CD4-positive, alpha-beta T cell (primary cell): ENCODE data around the gene SLC19A1. TPM values are rescaled to one million over a fixed set of nuclear protein-coding genes. Genes with fewer than 3 reads are reported as not detected.

Experiments used
- ATAC-seq: fragments of 200-7000 bp; cut with Tn5 transposase; one replicate; pipeline ENCODE4 v1.10.0; 2022; ENCODE audit warnings: mild to moderate bottlenecking; ENCODE audit not compliant: poor library complexity
- CTCF ChIA-PET: fragments of 350-600 bp; sonication (Branson Sonifier 250); formaldehyde crosslinking; loops from one replicate; lab custom pipeline; 2021; ENCODE audit warnings: antibody characterized with exemption, inconsistent platforms; lab: Charles Lee
- POLR2A ChIA-PET: fragments of 350-600 bp; sonication (Branson Sonifier 250); formaldehyde crosslinking; loops from one replicate; lab custom pipeline; 2021; ENCODE audit warnings: antibody characterized with exemption, inconsistent platforms; lab: Charles Lee
- DNase-seq, 14 experiments: peaks; one replicate each; pipeline ENCODE4 v3.0.0-alpha.2; 2013 to 2020; ENCODE audit warnings: mixed read lengths in 2 of 14
- H3K27ac ChIP-seq, 2 donors: one replicate each; pipeline versions ENCODE4 v1.5.1 to v1.7.0; 2013; ENCODE audit warnings: low read length in 2 of 2, low read depth in 1 of 2, mild to moderate bottlenecking in 1 of 2
- H3K27me3 ChIP-seq, 2 experiments: 1 replicate in 1 of 2; 2 replicates in 1 of 2; pipeline versions ENCODE4 v1.6.1 to v1.7.0; 2013; ENCODE audit warnings: low read length in 2 of 2, control low read depth in 1 of 2, mild to moderate bottlenecking in 1 of 2, moderate library complexity in 1 of 2; ENCODE audit not compliant: insufficient read depth in 2 of 2, control insufficient read depth in 1 of 2
- H3K36me3 ChIP-seq: one replicate; pipeline ENCODE4 v1.6.1; 2013; ENCODE audit warnings: low read length, control low read depth; ENCODE audit not compliant: insufficient read depth
- H3K4me1 ChIP-seq: one replicate; pipeline ENCODE4 v1.6.1; 2013; ENCODE audit warnings: low read length, control low read depth; ENCODE audit not compliant: insufficient read depth
- H3K4me3 ChIP-seq: one replicate; pipeline ENCODE4 v1.5.1; 2013; ENCODE audit warnings: mild to moderate bottlenecking, low read length, moderate library complexity
- H3K9me3 ChIP-seq, 2 experiments: 1 replicate in 1 of 2; 2 replicates in 1 of 2; pipeline versions ENCODE4 v1.6.1 to v1.7.0; 2013; ENCODE audit warnings: low read length in 2 of 2, mild to moderate bottlenecking in 2 of 2, control low read depth in 1 of 2, moderate library complexity in 1 of 2; ENCODE audit not compliant: control insufficient read depth in 1 of 2, insufficient read depth in 1 of 2
- H3K27ac Mint-ChIP-seq: one replicate; pipeline ENCODE4 v1.8.0; 2020; ENCODE audit warnings: mixed read lengths
- H3K27me3 Mint-ChIP-seq: one replicate; pipeline ENCODE4 v1.8.0; 2021; ENCODE audit warnings: mixed read lengths
- H3K36me3 Mint-ChIP-seq: one replicate; pipeline ENCODE4 v1.8.0; 2021; ENCODE audit warnings: low read depth, mixed read lengths
- H3K4me1 Mint-ChIP-seq: one replicate; pipeline ENCODE4 v1.8.0; 2021; ENCODE audit warnings: low read depth, mixed read lengths
- H3K4me3 Mint-ChIP-seq: one replicate; pipeline ENCODE4 v1.8.0; 2020; ENCODE audit warnings: mild to moderate bottlenecking, mixed read lengths
- H3K9me3 Mint-ChIP-seq: one replicate; pipeline ENCODE4 v1.8.0; 2020; ENCODE audit warnings: mixed read lengths
- intact Hi-C, 2 experiments: fragments of 100-400 bp; cut with DNase I in 1 of 2; cut with micrococcal nuclease in 1 of 2; formaldehyde crosslinking; loops; one replicate each; pipeline versions ENCODE4 v1.15.1 to v1.9.0; 2023 to 2025; cut with DNase I, micrococcal nuclease
- total RNA-seq, 174 experiments: library from RNA in 2 of 174; stranded (reverse) in 2 of 174; gene quantifications; one replicate each; pipeline ENCODE4 v1.2.3 and lab custom pipeline; 2021 to 2026
- TF ChIP-seq, protein P1 (sequence below): fragments of 200-600 bp; IDR thresholded peaks from one replicate; pipeline ENCODE4 v1.8.0; 2022; ENCODE audit warnings: antibody characterized with exemption, mild to moderate bottlenecking

Gene SLC19A1
- total RNA-seq, 2 experiments from 2014 or later, result 11.5 to 12.0 TPM

DNA sequence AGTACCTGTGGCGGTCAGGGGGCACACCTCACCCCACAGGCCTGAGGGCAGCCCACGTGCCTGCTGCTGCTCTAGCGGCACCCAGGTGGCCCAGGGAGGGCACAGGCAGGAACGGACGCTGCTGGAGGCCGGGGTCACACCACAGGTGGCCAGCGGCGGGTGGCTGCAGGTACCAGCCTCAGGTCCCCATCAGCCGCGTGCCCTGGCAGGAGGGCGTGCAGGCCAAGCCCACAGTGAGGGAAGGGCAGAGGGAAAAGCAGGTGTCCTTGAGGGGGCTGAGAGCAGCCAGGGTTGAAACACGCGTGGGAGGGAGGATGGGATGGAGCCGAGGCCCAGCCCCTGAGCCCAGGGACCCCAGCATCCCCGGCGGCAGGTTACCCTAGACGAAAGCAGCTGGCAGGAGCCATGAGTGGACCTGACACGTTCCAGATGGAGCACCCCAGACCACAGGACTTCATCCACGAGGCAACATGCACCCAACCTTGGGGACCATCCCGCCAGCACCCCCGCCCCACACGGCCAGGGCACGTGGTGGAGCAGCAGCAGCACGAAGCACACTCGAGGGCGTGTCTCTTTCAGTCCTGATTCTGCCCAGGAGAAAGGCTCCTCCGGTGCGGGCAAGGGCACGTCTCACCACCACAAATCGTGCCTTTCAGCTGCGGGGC is 3.7 kb downstream of the SLC19A1 start:
- TF ChIP-seq, protein P1, sequence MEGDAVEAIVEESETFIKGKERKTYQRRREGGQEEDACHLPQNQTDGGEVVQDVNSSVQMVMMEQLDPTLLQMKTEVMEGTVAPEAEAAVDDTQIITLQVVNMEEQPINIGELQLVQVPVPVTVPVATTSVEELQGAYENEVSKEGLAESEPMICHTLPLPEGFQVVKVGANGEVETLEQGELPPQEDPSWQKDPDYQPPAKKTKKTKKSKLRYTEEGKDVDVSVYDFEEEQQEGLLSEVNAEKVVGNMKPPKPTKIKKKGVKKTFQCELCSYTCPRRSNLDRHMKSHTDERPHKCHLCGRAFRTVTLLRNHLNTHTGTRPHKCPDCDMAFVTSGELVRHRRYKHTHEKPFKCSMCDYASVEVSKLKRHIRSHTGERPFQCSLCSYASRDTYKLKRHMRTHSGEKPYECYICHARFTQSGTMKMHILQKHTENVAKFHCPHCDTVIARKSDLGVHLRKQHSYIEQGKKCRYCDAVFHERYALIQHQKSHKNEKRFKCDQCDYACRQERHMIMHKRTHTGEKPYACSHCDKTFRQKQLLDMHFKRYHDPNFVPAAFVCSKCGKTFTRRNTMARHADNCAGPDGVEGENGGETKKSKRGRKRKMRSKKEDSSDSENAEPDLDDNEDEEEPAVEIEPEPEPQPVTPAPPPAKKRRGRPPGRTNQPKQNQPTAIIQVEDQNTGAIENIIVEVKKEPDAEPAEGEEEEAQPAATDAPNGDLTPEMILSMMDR, result no peak
- no peak overlapping the region for H3K27ac ChIP-seq
- H3K4me1 Mint-ChIP-seq, result peaks cover 17% of the 10 kb centered on the region

DNA sequence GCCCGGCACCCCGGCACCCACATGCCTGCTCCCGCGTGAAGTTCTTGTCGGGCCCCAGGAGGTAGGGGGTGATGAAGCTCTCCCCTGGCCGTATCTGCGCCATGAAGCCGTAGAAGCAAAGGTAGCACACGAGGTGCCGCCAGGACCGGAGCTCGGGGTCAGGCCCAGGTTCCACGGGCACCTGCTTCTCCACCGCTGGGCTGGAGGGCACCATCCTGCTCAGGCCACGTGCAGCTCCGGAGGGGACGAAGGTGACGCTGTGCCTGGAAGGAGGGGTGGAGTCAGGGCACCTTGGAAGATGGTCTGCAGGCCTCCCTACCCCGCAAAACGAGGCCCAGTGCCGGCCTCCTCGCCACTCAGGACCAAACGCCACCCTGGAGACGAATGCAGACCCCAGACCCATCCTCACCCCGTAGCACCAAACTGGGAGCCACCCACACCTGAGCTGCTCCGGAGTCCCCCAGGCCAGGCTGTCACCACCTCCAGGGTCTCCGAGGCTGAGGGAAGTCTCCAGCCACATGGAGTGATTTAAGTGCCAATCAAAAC is 4.4 kb downstream of the SLC19A1 start:
- intact Hi-C loops, result no loop called here
- ChIA-PET POLR2A (no interaction called here), CTCF (no interaction called here)
- Histone ChIP-seq H3K36me3 (no peaks in the 10 kb centered on the region), H3K9me3 (no peaks in the 10 kb centered on the region), H3K4me1 (peaks cover 34% of the 10 kb centered on the region), H3K27ac (no peak overlapping the region), H3K4me3 (no peak overlapping the region), H3K27me3 (no peaks in the 10 kb centered on the region)
- H3K27ac Mint-ChIP-seq, result no peak overlapping the region
- no peak for ATAC-seq
- H3K9me3 Mint-ChIP-seq, result no peaks in the 10 kb centered on the region
- H3K27me3 Mint-ChIP-seq, result no peaks in the 10 kb centered on the region
- TF ChIP-seq, protein P1, result no peak
- peaks cover 4% of the 10 kb centered on the region for H3K36me3 Mint-ChIP-seq
- H3K4me1 Mint-ChIP-seq, result peaks cover 20% of the 10 kb centered on the region
- peak in 1 of 14 experiments; percentile 21 for DNase-seq
- no peak overlapping the region for H3K4me3 Mint-ChIP-seq

More for the DNA sequence above, 3.7 kb downstream of the SLC19A1 start:
- Mint-ChIP-seq H3K4me3 (no peak overlapping the region), H3K36me3 (peaks cover 4% of the 10 kb centered on the region), H3K9me3 (no peaks in the 10 kb centered on the region), H3K27ac (peak overlapping the region; percentile 20), H3K27me3 (no peaks in the 10 kb centered on the region)
- ChIA-PET POLR2A (no interaction called here), CTCF (no interaction called here)
- DNase-seq (peak in 1 of 14 experiments; percentile 29), ATAC-seq (no peak)
- Histone ChIP-seq H3K27me3 (no peaks in the 10 kb centered on the region), H3K36me3 (no peaks in the 10 kb centered on the region), H3K4me1 (peaks cover 34% of the 10 kb centered on the region), H3K4me3 (no peak overlapping the region), H3K9me3 (no peaks in the 10 kb centered on the region)
- intact Hi-C loops, result no loop called here

DNA sequence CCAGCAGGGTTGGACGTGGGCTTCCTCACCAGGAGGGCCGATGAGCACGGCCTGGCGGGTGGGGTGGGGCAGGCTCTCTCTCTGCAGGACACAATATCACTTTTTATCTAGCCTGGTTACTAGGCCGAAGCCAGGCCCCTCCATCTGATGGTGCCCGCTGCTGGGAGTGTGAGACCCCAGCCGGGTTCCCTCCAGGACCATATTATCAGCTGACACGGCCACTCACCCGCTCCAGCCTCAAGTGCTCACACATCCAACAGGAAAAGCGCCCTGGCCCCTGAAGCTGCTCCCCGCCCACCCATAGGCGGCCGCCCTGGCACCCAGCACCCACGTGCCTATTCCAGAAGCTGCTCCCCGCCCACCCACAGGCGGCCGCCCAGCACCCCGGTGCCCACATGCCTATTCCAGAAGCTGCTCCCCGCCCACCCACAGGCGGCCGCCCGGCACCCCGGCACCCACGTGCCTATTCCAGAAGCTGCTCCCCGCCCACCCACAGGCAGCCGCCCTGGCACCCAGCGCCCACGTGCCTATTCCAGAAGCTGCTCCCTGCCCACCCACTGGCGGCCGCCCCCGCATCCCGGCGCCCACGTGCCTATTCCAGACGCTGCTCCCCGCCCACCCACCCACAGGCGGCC is 5.0 kb downstream of the SLC19A1 start:
- POLR2A ChIA-PET, result no interaction called here
- DNase-seq (peak in 1 of 14 experiments; percentile 4), ATAC-seq (no peak)
- Mint-ChIP-seq H3K27me3 (no peaks in the 10 kb centered on the region), H3K4me3 (no peak overlapping the region), H3K4me1 (peaks cover 24% of the 10 kb centered on the region), H3K36me3 (peaks cover 10% of the 10 kb centered on the region), H3K9me3 (no peaks in the 10 kb centered on the region), H3K27ac (no peak overlapping the region)
- intact Hi-C loops, result no loop called here
- no peak overlapping the region for H3K27ac ChIP-seq
- TF ChIP-seq, protein P1, result no peak
- H3K4me1 ChIP-seq, result peaks cover 38% of the 10 kb centered on the region
- H3K4me3 ChIP-seq, result no peak overlapping the region
- no peaks in the 10 kb centered on the region for H3K36me3 ChIP-seq
- H3K9me3 ChIP-seq, result no peaks in the 10 kb centered on the region
- H3K27me3 ChIP-seq, result no peaks in the 10 kb centered on the region
- CTCF ChIA-PET, result no interaction called here
